ENCODE results near the gene INS. TPM values are rescaled to one million over a fixed set of nuclear protein-coding genes. Genes with fewer than 3 reads are reported as not detected.

INS gene
- total and polyA plus RNA-seq, 2 of the 13 experiments (the other 11 are each of a cell fraction or from before 2014, with no cell fraction given) = not detected

DNA sequence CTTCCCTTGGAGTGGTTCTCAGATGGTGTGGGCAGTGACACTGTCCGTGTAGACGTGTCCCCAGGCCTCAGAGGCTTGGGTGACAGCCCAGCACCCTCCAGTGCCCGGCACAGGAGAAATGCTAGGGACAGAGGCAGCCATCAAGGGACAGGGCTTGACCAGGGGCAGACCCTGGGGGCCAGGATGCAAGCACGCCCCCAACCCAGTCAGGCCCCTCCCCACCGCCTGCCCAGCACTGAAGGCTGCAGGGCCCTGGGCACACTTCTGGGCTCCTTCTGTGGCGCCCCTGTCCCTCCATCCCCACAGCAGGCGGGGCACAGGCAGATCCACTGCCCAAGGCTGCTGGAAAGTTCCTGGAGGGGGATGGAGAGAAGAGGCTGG is 32.9 kb downstream of the INS start:
- WGBS (ENCODE audit: low lambda C conversion rate) = 0% methylated on average over 1 of the region's 7 CpGs
- Histone ChIP-seq H3K9me3 (ENCODE audit: low read length) (no peaks in the 10 kb centered on the region), H2AFZ (ENCODE audit: low read length) (no peak overlapping the region), H3K36me3 (replicated peaks in 1 of 2; ENCODE audit: control insufficient read depth in 1 of 2, insufficient read depth in 2 of 2, low read length in 2 of 2) (peaks cover 11 to 21% of the 10 kb centered on the region in 2 experiments; a peak in 4 of 5 replicates), H4K20me1 (ENCODE audit: insufficient read depth, low read length) (peaks cover 25% of the 10 kb centered on the region; the same call in 1 of the 2 replicates), H3K9ac (ENCODE audit: insufficient read depth, low read depth, low read length) (no peak overlapping the region), H3K27me3 (ENCODE audit: control insufficient read depth in 1 of 2, insufficient read depth in 2 of 2, low read length in 2 of 2) (no peaks in the 10 kb centered on the region), H3K4me2 (ENCODE audit: low read depth, low read length) (no peak overlapping the region), H3K79me2 (ENCODE audit: insufficient read depth, low read length) (no peaks in the 10 kb centered on the region), H3K4me3 (replicated peaks in 1 of 3; ENCODE audit: insufficient read depth in 1 of 3, low read depth in 2 of 3, low read length in 3 of 3) (no peak overlapping the region), H3K4me1 (ENCODE audit: insufficient read depth, low read length) (peaks cover 13% of the 10 kb centered on the region), H3K27ac (ENCODE audit: extremely low read length, insufficient read depth, low read length) (peak overlapping the region; percentile 35)
- FAIRE-seq (no peak), DNase-seq (ENCODE audit: low spot score) (no peak), ATAC-seq (peak; percentile 55)
- in situ Hi-C loops (cut with HindIII; ENCODE audit: extremely low pct_ligation_motif_present, low pct_unique_long_range_greater_than_20kb) (no loop called here), intact Hi-C loops (cut with micrococcal nuclease; ENCODE audit: unreplicated experiment) (no loop called here)
- ChIA-PET POLR2A (interaction anchor here (1.3 to 1.4 kb wide), 2 partner anchors 31 to 90 kb away, joined by 3 to 4 read pairs; no protein-coding TSS in a partner anchor), CTCF (ENCODE audit: low intra/inter-chr PET ratio, low total read pairs) (no interaction called here)
- BruUV-seq (replicated peaks) = no TSS peak
- TF ChIP-seq, protein P1, sequence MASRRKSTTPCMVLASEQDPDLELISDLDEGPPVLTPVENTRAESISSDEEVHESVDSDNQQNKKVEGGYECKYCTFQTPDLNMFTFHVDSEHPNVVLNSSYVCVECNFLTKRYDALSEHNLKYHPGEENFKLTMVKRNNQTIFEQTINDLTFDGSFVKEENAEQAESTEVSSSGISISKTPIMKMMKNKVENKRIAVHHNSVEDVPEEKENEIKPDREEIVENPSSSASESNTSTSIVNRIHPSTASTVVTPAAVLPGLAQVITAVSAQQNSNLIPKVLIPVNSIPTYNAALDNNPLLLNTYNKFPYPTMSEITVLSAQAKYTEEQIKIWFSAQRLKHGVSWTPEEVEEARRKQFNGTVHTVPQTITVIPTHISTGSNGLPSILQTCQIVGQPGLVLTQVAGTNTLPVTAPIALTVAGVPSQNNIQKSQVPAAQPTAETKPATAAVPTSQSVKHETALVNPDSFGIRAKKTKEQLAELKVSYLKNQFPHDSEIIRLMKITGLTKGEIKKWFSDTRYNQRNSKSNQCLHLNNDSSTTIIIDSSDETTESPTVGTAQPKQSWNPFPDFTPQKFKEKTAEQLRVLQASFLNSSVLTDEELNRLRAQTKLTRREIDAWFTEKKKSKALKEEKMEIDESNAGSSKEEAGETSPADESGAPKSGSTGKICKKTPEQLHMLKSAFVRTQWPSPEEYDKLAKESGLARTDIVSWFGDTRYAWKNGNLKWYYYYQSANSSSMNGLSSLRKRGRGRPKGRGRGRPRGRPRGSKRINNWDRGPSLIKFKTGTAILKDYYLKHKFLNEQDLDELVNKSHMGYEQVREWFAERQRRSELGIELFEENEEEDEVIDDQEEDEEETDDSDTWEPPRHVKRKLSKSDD (CRISPR knock-in tag; IDR thresholded peaks at IDR 0.05; ENCODE audit: low read depth) = 0 out of 2 replicates have a peak, but pooled peaks have one; percentile 36
- TF ChIP-seq RBM39 (IDR thresholded peaks at IDR 0.05; ENCODE audit: low read depth, low read length, poor library complexity, severe bottlenecking) (peak; percentile 55), AGO2 (optimal IDR thresholded peaks at IDR 0.05; ENCODE audit: low read depth, low read length) (peak; percentile 100), KDM2A (CRISPR knock-in tag; IDR thresholded peaks at IDR 0.05; ENCODE audit: borderline replicate concordance, low read depth) (peak; percentile 68; the same call in 1 of the 2 replicates), JUND (CRISPR knock-in tag; IDR thresholded peaks at IDR 0.05) (0 out of 2 replicates have a peak, but pooled peaks have one; percentile 12), ZFX (CRISPR knock-in tag; IDR thresholded peaks at IDR 0.05; ENCODE audit: low read depth) (0 out of 2 replicates have a peak, but pooled peaks have one; percentile 6), HNRNPLL (IDR thresholded peaks at IDR 0.05; ENCODE audit: low read depth, low read length, poor library complexity, severe bottlenecking) (peak; percentile 37), ZNF225 (CRISPR knock-in tag; IDR thresholded peaks at IDR 0.05) (0 out of 2 replicates have a peak, but pooled peaks have one; percentile 41), GABPB1 (CRISPR knock-in tag; IDR thresholded peaks at IDR 0.05) (peak; percentile 45; the same call in 1 of the 2 replicates), ELF1 (CRISPR knock-in tag; IDR thresholded peaks at IDR 0.05) (peak; percentile 81)
- TF ChIP-seq, protein P2, sequence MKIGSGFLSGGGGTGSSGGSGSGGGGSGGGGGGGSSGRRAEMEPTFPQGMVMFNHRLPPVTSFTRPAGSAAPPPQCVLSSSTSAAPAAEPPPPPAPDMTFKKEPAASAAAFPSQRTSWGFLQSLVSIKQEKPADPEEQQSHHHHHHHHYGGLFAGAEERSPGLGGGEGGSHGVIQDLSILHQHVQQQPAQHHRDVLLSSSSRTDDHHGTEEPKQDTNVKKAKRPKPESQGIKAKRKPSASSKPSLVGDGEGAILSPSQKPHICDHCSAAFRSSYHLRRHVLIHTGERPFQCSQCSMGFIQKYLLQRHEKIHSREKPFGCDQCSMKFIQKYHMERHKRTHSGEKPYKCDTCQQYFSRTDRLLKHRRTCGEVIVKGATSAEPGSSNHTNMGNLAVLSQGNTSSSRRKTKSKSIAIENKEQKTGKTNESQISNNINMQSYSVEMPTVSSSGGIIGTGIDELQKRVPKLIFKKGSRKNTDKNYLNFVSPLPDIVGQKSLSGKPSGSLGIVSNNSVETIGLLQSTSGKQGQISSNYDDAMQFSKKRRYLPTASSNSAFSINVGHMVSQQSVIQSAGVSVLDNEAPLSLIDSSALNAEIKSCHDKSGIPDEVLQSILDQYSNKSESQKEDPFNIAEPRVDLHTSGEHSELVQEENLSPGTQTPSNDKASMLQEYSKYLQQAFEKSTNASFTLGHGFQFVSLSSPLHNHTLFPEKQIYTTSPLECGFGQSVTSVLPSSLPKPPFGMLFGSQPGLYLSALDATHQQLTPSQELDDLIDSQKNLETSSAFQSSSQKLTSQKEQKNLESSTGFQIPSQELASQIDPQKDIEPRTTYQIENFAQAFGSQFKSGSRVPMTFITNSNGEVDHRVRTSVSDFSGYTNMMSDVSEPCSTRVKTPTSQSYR (CRISPR knock-in tag; IDR thresholded peaks at IDR 0.05; ENCODE audit: borderline replicate concordance) = peak; percentile 64
- TF ChIP-seq, protein P3, sequence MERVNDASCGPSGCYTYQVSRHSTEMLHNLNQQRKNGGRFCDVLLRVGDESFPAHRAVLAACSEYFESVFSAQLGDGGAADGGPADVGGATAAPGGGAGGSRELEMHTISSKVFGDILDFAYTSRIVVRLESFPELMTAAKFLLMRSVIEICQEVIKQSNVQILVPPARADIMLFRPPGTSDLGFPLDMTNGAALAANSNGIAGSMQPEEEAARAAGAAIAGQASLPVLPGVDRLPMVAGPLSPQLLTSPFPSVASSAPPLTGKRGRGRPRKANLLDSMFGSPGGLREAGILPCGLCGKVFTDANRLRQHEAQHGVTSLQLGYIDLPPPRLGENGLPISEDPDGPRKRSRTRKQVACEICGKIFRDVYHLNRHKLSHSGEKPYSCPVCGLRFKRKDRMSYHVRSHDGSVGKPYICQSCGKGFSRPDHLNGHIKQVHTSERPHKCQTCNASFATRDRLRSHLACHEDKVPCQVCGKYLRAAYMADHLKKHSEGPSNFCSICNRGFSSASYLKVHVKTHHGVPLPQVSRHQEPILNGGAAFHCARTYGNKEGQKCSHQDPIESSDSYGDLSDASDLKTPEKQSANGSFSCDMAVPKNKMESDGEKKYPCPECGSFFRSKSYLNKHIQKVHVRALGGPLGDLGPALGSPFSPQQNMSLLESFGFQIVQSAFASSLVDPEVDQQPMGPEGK (CRISPR knock-in tag; IDR thresholded peaks at IDR 0.05) = peak; percentile 51
- TF ChIP-seq, protein P4, sequence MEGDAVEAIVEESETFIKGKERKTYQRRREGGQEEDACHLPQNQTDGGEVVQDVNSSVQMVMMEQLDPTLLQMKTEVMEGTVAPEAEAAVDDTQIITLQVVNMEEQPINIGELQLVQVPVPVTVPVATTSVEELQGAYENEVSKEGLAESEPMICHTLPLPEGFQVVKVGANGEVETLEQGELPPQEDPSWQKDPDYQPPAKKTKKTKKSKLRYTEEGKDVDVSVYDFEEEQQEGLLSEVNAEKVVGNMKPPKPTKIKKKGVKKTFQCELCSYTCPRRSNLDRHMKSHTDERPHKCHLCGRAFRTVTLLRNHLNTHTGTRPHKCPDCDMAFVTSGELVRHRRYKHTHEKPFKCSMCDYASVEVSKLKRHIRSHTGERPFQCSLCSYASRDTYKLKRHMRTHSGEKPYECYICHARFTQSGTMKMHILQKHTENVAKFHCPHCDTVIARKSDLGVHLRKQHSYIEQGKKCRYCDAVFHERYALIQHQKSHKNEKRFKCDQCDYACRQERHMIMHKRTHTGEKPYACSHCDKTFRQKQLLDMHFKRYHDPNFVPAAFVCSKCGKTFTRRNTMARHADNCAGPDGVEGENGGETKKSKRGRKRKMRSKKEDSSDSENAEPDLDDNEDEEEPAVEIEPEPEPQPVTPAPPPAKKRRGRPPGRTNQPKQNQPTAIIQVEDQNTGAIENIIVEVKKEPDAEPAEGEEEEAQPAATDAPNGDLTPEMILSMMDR (CRISPR knock-in tag; IDR thresholded peaks at IDR 0.05) = peak; percentile 39; the same call in 1 of the 2 replicates

All from HepG2 (cell line).